ENCODE measurements around the gene SCRN1.
"Not testable (repeated sequence)": the region's sequence is repeated elsewhere in the genome, so short reads cannot be mapped to it uniquely, and the experiment has no call there.

SCRN1 gene

GRCh38 chr7:29968683-29969395, 20.8 kb downstream of the SCRN1 start:
- no peak for DNase-seq (ENCODE audit: low read depth in 2 of 2)

- DNase-seq (ENCODE audit: low read depth in 2 of 2), result no peak
Observed at GRCh38 chr7:29965030-29965429, 24.6 kb downstream of the SCRN1 start.

GRCh38 chr7:29962035-29962434, 27.6 kb downstream of the SCRN1 start:
- DNase-seq (ENCODE audit: low read depth in 2 of 2), result no peak

- not testable (repeated sequence) for DNase-seq (ENCODE audit: low read depth in 2 of 2)
Observed at GRCh38 chr7:29961611-29962010, 28.0 kb downstream of the SCRN1 start.

GRCh38 chr7:29958667-29959358, 30.8 kb downstream of the SCRN1 start:
- DNase-seq (ENCODE audit: low read depth in 2 of 2), result no peak

GRCh38 chr7:29957521-29958310, 31.9 kb downstream of the SCRN1 start:
- DNase-seq (ENCODE audit: low read depth in 2 of 2), result no peak

GRCh38 chr7:29956487-29956836, 33.1 kb downstream of the SCRN1 start:
- no peak for DNase-seq (ENCODE audit: low read depth in 2 of 2)

- no peak for DNase-seq (ENCODE audit: low read depth in 2 of 2)
Observed at GRCh38 chr7:29955799-29956486, 33.7 kb downstream of the SCRN1 start.

- no peak for DNase-seq (ENCODE audit: low read depth in 2 of 2)
Observed at GRCh38 chr7:29955075-29955792, 34.4 kb downstream of the SCRN1 start.

GRCh38 chr7:29953726-29954347, 35.8 kb downstream of the SCRN1 start:
- DNase-seq (ENCODE audit: low read depth in 2 of 2), result no peak

GRCh38 chr7:29951206-29951605, 38.4 kb downstream of the SCRN1 start:
- DNase-seq (ENCODE audit: low read depth in 2 of 2), result no peak

GRCh38 chr7:29950480-29950879, 39.1 kb downstream of the SCRN1 start:
- no peak for DNase-seq (ENCODE audit: low read depth in 2 of 2)

GRCh38 chr7:29948587-29948986, 41.0 kb downstream of the SCRN1 start:
- no peak for DNase-seq (ENCODE audit: low read depth in 2 of 2)

GRCh38 chr7:29946428-29947186, 43.0 kb downstream of the SCRN1 start:
- no peak for DNase-seq (ENCODE audit: low read depth in 2 of 2)

- no peak for DNase-seq (ENCODE audit: low read depth in 2 of 2)
Observed at GRCh38 chr7:29945259-29945809, 44.3 kb downstream of the SCRN1 start.

- no peak for DNase-seq (ENCODE audit: low read depth in 2 of 2)
Observed at GRCh38 chr7:29940199-29940598, 49.4 kb downstream of the SCRN1 start.

- DNase-seq (ENCODE audit: low read depth in 2 of 2), result no peak
Observed at GRCh38 chr7:29937132-29937531, 52.5 kb downstream of the SCRN1 start.

GRCh38 chr7:29935111-29935510, 54.5 kb downstream of the SCRN1 start:
- DNase-seq (ENCODE audit: low read depth in 2 of 2), result no peak

- DNase-seq (ENCODE audit: low read depth in 2 of 2), result no peak
Observed at GRCh38 chr7:29929018-29929807, 60.4 kb downstream of the SCRN1 start.
